Measurements from ENCODE around the gene GTF3A.

The GTF3A gene

GRCh38 chr13:27450921-27451471 is 26.6 kb downstream of the GTF3A start:
- Histone ChIP-seq H3K27me3 (ENCODE audit: control insufficient read depth in 3 of 3, insufficient read depth in 3 of 3, low read depth in 1 of 3, low read length in 3 of 3) (peaks cover 0 to 11% (median 0%) of the 10 kb centered on the region in 3 experiments), H3K14ac (ENCODE audit: low read length) (no peak overlapping the region), H3K27ac (replicated peaks; ENCODE audit: low read length) (no peak overlapping the region), H3K4me3 (ENCODE audit: low read length in 2 of 2) (peak overlapping the region; percentile 95 to 97), H2BK12ac (ENCODE audit: low read length) (no peak overlapping the region), H3K4ac (ENCODE audit: low read length) (no peak overlapping the region), H2AFZ (ENCODE audit: low read length) (peak overlapping the region; percentile 98), H4K8ac (ENCODE audit: low read depth, low read length) (no peak overlapping the region), H2AK5ac (ENCODE audit: low read depth, low read length) (no peak overlapping the region), H2BK15ac (ENCODE audit: low read length) (no peak overlapping the region), H3K18ac (ENCODE audit: low read length) (peak overlapping the region; percentile 79), H2BK120ac (ENCODE audit: low read depth, low read length) (no peak overlapping the region), H3K9me3 (replicated peaks in 1 of 2; ENCODE audit: control insufficient read depth in 2 of 2, insufficient read depth in 1 of 2, low read depth in 1 of 2, low read length in 2 of 2) (no peaks in the 10 kb centered on the region), H3K9ac (ENCODE audit: low read depth, low read length, poor library complexity) (no peak overlapping the region), H2BK5ac (ENCODE audit: low read length) (no peak overlapping the region), H3K4me1 (ENCODE audit: control insufficient read depth in 2 of 2, insufficient read depth in 1 of 2, low read depth in 1 of 2, low read length in 2 of 2) (peaks cover 5 to 12% of the 10 kb centered on the region in 2 donors), H4K91ac (ENCODE audit: low read depth, low read length, poor library complexity) (no peak overlapping the region), H3K23ac (ENCODE audit: low read depth, low read length, poor library complexity) (no peak overlapping the region), H3K36me3 (replicated peaks in 1 of 2; ENCODE audit: control insufficient read depth in 2 of 2, insufficient read depth in 2 of 2, low read length in 2 of 2) (no peaks in the 10 kb centered on the region), H3K4me2 (ENCODE audit: insufficient read depth, low read length, poor library complexity, severe bottlenecking) (peak overlapping the region; percentile 75), H3K79me1 (ENCODE audit: low read depth, low read length) (peaks cover 2% of the 10 kb centered on the region)
- no CpG with 5 or more reads among the region's 34 CpGs for WGBS, 2 donors (ENCODE audit: extremely low coverage in 2 of 2, insufficient read length in 2 of 2, insufficient replicate concordance in 1 of 2)
- DNase-seq (ENCODE audit: low spot score): peak; percentile 5

- H2BK120ac ChIP-seq (ENCODE audit: low read depth, low read length): no peak overlapping the region
- H3K27ac ChIP-seq (replicated peaks; ENCODE audit: low read length): no peak overlapping the region
- peak overlapping the region in 1 of 2 donors; percentile 35 for H3K4me3 ChIP-seq (ENCODE audit: low read length in 2 of 2)
Measured at GRCh38 chr13:27455331-27455855, 31.0 kb downstream of the GTF3A start.

GRCh38 chr13:27461940-27462584 is 37.6 kb downstream of the GTF3A start:
- H3K36me3 ChIP-seq (replicated peaks in 1 of 2; ENCODE audit: control insufficient read depth in 2 of 2, insufficient read depth in 2 of 2, low read length in 2 of 2): no peaks in the 10 kb centered on the region
- no peak overlapping the region for H3K18ac ChIP-seq (ENCODE audit: low read length)
- no peaks in the 10 kb centered on the region for H3K79me1 ChIP-seq (ENCODE audit: low read depth, low read length)
- no peak overlapping the region for H2BK5ac ChIP-seq (ENCODE audit: low read length)
- H2AK5ac ChIP-seq (ENCODE audit: low read depth, low read length): no peak overlapping the region
- H3K14ac ChIP-seq (ENCODE audit: low read length): no peak overlapping the region
- WGBS, 2 donors (ENCODE audit: extremely low coverage in 2 of 2, insufficient read length in 2 of 2, insufficient replicate concordance in 1 of 2): no CpG with 5 or more reads among the region's 12 CpGs
- H2BK120ac ChIP-seq (ENCODE audit: low read depth, low read length): no peak overlapping the region
- peak overlapping the region; percentile 60 for H2AFZ ChIP-seq (ENCODE audit: low read length)
- H3K4me1 ChIP-seq (ENCODE audit: control insufficient read depth in 2 of 2, insufficient read depth in 1 of 2, low read depth in 1 of 2, low read length in 2 of 2): no peaks in the 10 kb centered on the region
- H2BK12ac ChIP-seq (ENCODE audit: low read length): no peak overlapping the region
- no peak overlapping the region for H2BK15ac ChIP-seq (ENCODE audit: low read length)
- H3K4me3 ChIP-seq (ENCODE audit: low read length in 2 of 2): no peak overlapping the region
- no peak overlapping the region for H3K23ac ChIP-seq (ENCODE audit: low read depth, low read length, poor library complexity)
- no peak overlapping the region for H3K4me2 ChIP-seq (ENCODE audit: insufficient read depth, low read length, poor library complexity, severe bottlenecking)
- H3K9ac ChIP-seq (ENCODE audit: low read depth, low read length, poor library complexity): no peak overlapping the region
- no peak for DNase-seq (ENCODE audit: low spot score)
- no peaks in the 10 kb centered on the region for H3K9me3 ChIP-seq (replicated peaks in 1 of 2; ENCODE audit: control insufficient read depth in 2 of 2, insufficient read depth in 1 of 2, low read depth in 1 of 2, low read length in 2 of 2)
- no peak overlapping the region for H3K27ac ChIP-seq (replicated peaks; ENCODE audit: low read length)
- no peak overlapping the region for H3K4ac ChIP-seq (ENCODE audit: low read length)
- H4K91ac ChIP-seq (ENCODE audit: low read depth, low read length, poor library complexity): no peak overlapping the region
- H4K8ac ChIP-seq (ENCODE audit: low read depth, low read length): no peak overlapping the region
- no peaks in the 10 kb centered on the region for H3K27me3 ChIP-seq (ENCODE audit: control insufficient read depth in 3 of 3, insufficient read depth in 3 of 3, low read depth in 1 of 3, low read length in 3 of 3)

More at GRCh38 chr13:27455331-27455855, 31.0 kb downstream of the GTF3A start:
- Histone ChIP-seq H2AFZ (ENCODE audit: low read length) (peak overlapping the region; percentile 66), H2BK12ac (ENCODE audit: low read length) (no peak overlapping the region), H3K9me3 (replicated peaks in 1 of 2; ENCODE audit: control insufficient read depth in 2 of 2, insufficient read depth in 1 of 2, low read depth in 1 of 2, low read length in 2 of 2) (no peaks in the 10 kb centered on the region), H3K79me1 (ENCODE audit: low read depth, low read length) (no peaks in the 10 kb centered on the region), H3K23ac (ENCODE audit: low read depth, low read length, poor library complexity) (no peak overlapping the region), H3K9ac (ENCODE audit: low read depth, low read length, poor library complexity) (no peak overlapping the region), H3K36me3 (replicated peaks in 1 of 2; ENCODE audit: control insufficient read depth in 2 of 2, insufficient read depth in 2 of 2, low read length in 2 of 2) (no peaks in the 10 kb centered on the region), H4K8ac (ENCODE audit: low read depth, low read length) (no peak overlapping the region), H3K4me2 (ENCODE audit: insufficient read depth, low read length, poor library complexity, severe bottlenecking) (no peak overlapping the region), H3K27me3 (ENCODE audit: control insufficient read depth in 3 of 3, insufficient read depth in 3 of 3, low read depth in 1 of 3, low read length in 3 of 3) (peaks cover 0 to 11% (median 0%) of the 10 kb centered on the region in 3 experiments), H2BK5ac (ENCODE audit: low read length) (no peak overlapping the region), H3K4ac (ENCODE audit: low read length) (no peak overlapping the region), H3K4me1 (ENCODE audit: control insufficient read depth in 2 of 2, insufficient read depth in 1 of 2, low read depth in 1 of 2, low read length in 2 of 2) (peaks cover 1 to 9% of the 10 kb centered on the region in 2 donors), H3K18ac (ENCODE audit: low read length) (no peak overlapping the region), H4K91ac (ENCODE audit: low read depth, low read length, poor library complexity) (no peak overlapping the region), H2AK5ac (ENCODE audit: low read depth, low read length) (no peak overlapping the region), H2BK15ac (ENCODE audit: low read length) (no peak overlapping the region), H3K14ac (ENCODE audit: low read length) (no peak overlapping the region)
- no peak for DNase-seq (ENCODE audit: low spot score)
- no CpG with 5 or more reads among the region's 5 CpGs for WGBS, 2 donors (ENCODE audit: extremely low coverage in 2 of 2, insufficient read length in 2 of 2, insufficient replicate concordance in 1 of 2)

GRCh38 chr13:27463500-27463899 is 39.1 kb downstream of the GTF3A start:
- peak overlapping the region; percentile 22 for H3K18ac ChIP-seq (ENCODE audit: low read length)
- no peak overlapping the region for H3K4ac ChIP-seq (ENCODE audit: low read length)
- H3K4me1 ChIP-seq (ENCODE audit: control insufficient read depth in 2 of 2, insufficient read depth in 1 of 2, low read depth in 1 of 2, low read length in 2 of 2): no peaks in the 10 kb centered on the region
- H2BK120ac ChIP-seq (ENCODE audit: low read depth, low read length): no peak overlapping the region
- WGBS, 2 donors (ENCODE audit: extremely low coverage in 2 of 2, insufficient read length in 2 of 2, insufficient replicate concordance in 1 of 2): no CpG with 5 or more reads among the region's 6 CpGs
- no peak overlapping the region for H3K4me2 ChIP-seq (ENCODE audit: insufficient read depth, low read length, poor library complexity, severe bottlenecking)
- H3K36me3 ChIP-seq (replicated peaks in 1 of 2; ENCODE audit: control insufficient read depth in 2 of 2, insufficient read depth in 2 of 2, low read length in 2 of 2): no peaks in the 10 kb centered on the region
- H2BK5ac ChIP-seq (ENCODE audit: low read length): no peak overlapping the region
- no peak overlapping the region for H4K8ac ChIP-seq (ENCODE audit: low read depth, low read length)
- H3K27ac ChIP-seq (replicated peaks; ENCODE audit: low read length): no peak overlapping the region
- no peaks in the 10 kb centered on the region for H3K27me3 ChIP-seq (ENCODE audit: control insufficient read depth in 3 of 3, insufficient read depth in 3 of 3, low read depth in 1 of 3, low read length in 3 of 3)
- H4K91ac ChIP-seq (ENCODE audit: low read depth, low read length, poor library complexity): no peak overlapping the region
- no peak overlapping the region for H3K14ac ChIP-seq (ENCODE audit: low read length)
- no peaks in the 10 kb centered on the region for H3K79me1 ChIP-seq (ENCODE audit: low read depth, low read length)
- H2BK12ac ChIP-seq (ENCODE audit: low read length): no peak overlapping the region
- H2AFZ ChIP-seq (ENCODE audit: low read length): peak overlapping the region; percentile 74
- peak overlapping the region; percentile 25 for H3K9ac ChIP-seq (ENCODE audit: low read depth, low read length, poor library complexity)
- H3K23ac ChIP-seq (ENCODE audit: low read depth, low read length, poor library complexity): no peak overlapping the region
- DNase-seq (ENCODE audit: low spot score): no peak
- no peak overlapping the region for H3K4me3 ChIP-seq (ENCODE audit: low read length in 2 of 2)
- H2AK5ac ChIP-seq (ENCODE audit: low read depth, low read length): no peak overlapping the region
- peaks cover 0 to 1% of the 10 kb centered on the region in 2 donors for H3K9me3 ChIP-seq (replicated peaks in 1 of 2; ENCODE audit: control insufficient read depth in 2 of 2, insufficient read depth in 1 of 2, low read depth in 1 of 2, low read length in 2 of 2)
- no peak overlapping the region for H2BK15ac ChIP-seq (ENCODE audit: low read length)
